SK-N-SH (cell line): ENCODE measurements around the gene TEX12. TPM values are rescaled to one million over a fixed set of nuclear protein-coding genes. Genes with fewer than 3 reads are reported as not detected.

Source experiments
- CTCF ChIA-PET: fragments of 300-600, 350-600 bp; formaldehyde crosslinking; extraction: SDS; loops from one replicate; lab custom pipeline; 2021; lab: Yijun Ruan, JAX
- POLR2A ChIA-PET: fragments of 350-600 bp; sonication (Branson Sonifier 250); formaldehyde crosslinking; extraction: SDS; loops from one replicate; lab custom pipeline; 2020; ENCODE audit warnings: antibody characterized with exemption, inconsistent platforms; lab: Yijun Ruan, JAX
- DNase-seq: peaks from one replicate; pipeline ENCODE4 v3.0.0; 2012
- H2AFZ ChIP-seq: fragments of 200-600 bp; sonication (generic); 2 replicates; pipeline ENCODE4 v1.8.1; 2016; ENCODE audit warnings: antibody characterized with exemption, mild to moderate bottlenecking, low read depth
- H3F3A ChIP-seq: fragments of 200-600 bp; sonication (generic); replicated peaks from 2 replicates; pipeline ENCODE3; 2016; ENCODE audit warnings: antibody characterized with exemption, mild to moderate bottlenecking; ENCODE audit not compliant: insufficient read depth
- H3K27ac ChIP-seq, 2 experiments: fragments of 200-500 bp in 1 of 2; fragments of 200-600 bp in 1 of 2; sonication (Bioruptor generic) in 1 of 2; sonication (generic), shearing (Covaris generic) in 1 of 2; 2 replicates each; pipeline versions ENCODE4 v1.5.1 to v1.6.1; 2014 to 2016; ENCODE audit warnings: low read depth in 2 of 2, inconsistent platforms in 1 of 2, low read length in 1 of 2, mild to moderate bottlenecking in 1 of 2, mixed read lengths in 1 of 2
- H3K27me3 ChIP-seq: fragments of 200-600 bp; sonication (generic), shearing (Covaris generic); 2 replicates; pipeline ENCODE4 v1.6.1; 2016; ENCODE audit warnings: mixed run types; ENCODE audit not compliant: insufficient read depth
- H3K36me3 ChIP-seq, 2 experiments: fragments of 200-500 bp in 1 of 2; fragments of 200-600 bp in 1 of 2; sonication (Bioruptor generic) in 1 of 2; sonication (generic) in 1 of 2; replicated peaks in 1 of 2; 2 replicates each; pipeline versions ENCODE3 to v1.5.1; 2014 to 2016; ENCODE audit warnings: low read length in 1 of 2, mild to moderate bottlenecking in 1 of 2; ENCODE audit not compliant: insufficient read depth in 2 of 2, control insufficient read depth in 1 of 2
- H3K4me1 ChIP-seq, 2 experiments: fragments of 200-500 bp in 1 of 2; fragments of 200-600 bp in 1 of 2; sonication (Bioruptor generic) in 1 of 2; sonication (generic), shearing (Covaris generic) in 1 of 2; 2 replicates each; pipeline versions ENCODE4 v1.5.1 to v1.6.1; 2014 to 2016; ENCODE audit warnings: low read depth in 1 of 2, low read length in 1 of 2, mixed run types in 1 of 2; ENCODE audit not compliant: insufficient read depth in 2 of 2, control insufficient read depth in 1 of 2
- H3K4me2 ChIP-seq: fragments of 200-600 bp; sonication (generic), shearing (Covaris generic); 2 replicates; pipeline ENCODE4 v1.6.1; 2017; ENCODE audit warnings: mixed run types
- H3K4me3 ChIP-seq, 2 experiments: fragments of 200-500 bp in 1 of 2; fragments of 200-600 bp in 1 of 2; sonication (Bioruptor generic) in 1 of 2; sonication (generic), shearing (Covaris generic) in 1 of 2; 2 replicates each; pipeline versions ENCODE4 v1.5.1 to v1.8.1; 2014 to 2016; ENCODE audit warnings: low read depth in 2 of 2, inconsistent platforms in 1 of 2, low read length in 1 of 2, mild to moderate bottlenecking in 1 of 2, mixed read lengths in 1 of 2, moderate library complexity in 1 of 2
- H3K79me2 ChIP-seq: fragments of 200-600 bp; sonication (generic); 2 replicates; pipeline ENCODE4 v1.8.1; 2017; ENCODE audit warnings: mild to moderate bottlenecking; ENCODE audit not compliant: insufficient read depth
- H3K9ac ChIP-seq: fragments of 200-600 bp; sonication (generic); 2 replicates; pipeline ENCODE4 v1.6.1; 2017; ENCODE audit warnings: mixed run types
- H3K9me2 ChIP-seq: fragments of 200-600 bp; sonication (generic); 2 replicates; pipeline ENCODE4 v1.6.1; 2017; ENCODE audit warnings: mixed run types
- H3K9me3 ChIP-seq: fragments of 200-600 bp; sonication (generic); 2 replicates; pipeline ENCODE4 v1.6.1; 2017; ENCODE audit warnings: mixed run types, mild to moderate bottlenecking, moderate library complexity
- H4K20me1 ChIP-seq: fragments of 200-600 bp; sonication (generic); 2 replicates; pipeline ENCODE4 v1.6.1; 2017; ENCODE audit warnings: mild to moderate bottlenecking, mixed run types; ENCODE audit not compliant: insufficient read depth
- EP300 ChIP-seq, 2 experiments: IDR thresholded peaks; 2 replicates each; pipeline versions ENCODE4 v1.4.0 to v1.6.1; 2012; ENCODE audit warnings: borderline replicate concordance in 1 of 2, low read depth in 1 of 2, low read length in 1 of 2
- EZH2phosphoT487 ChIP-seq: fragments of 200-600 bp; sonication (generic); IDR thresholded peaks from 2 replicates; pipeline ENCODE4 v1.6.1; 2017; ENCODE audit warnings: low read depth, mixed run types, mild to moderate bottlenecking, antibody characterized with exemption, moderate library complexity, borderline replicate concordance
- FOXJ3 ChIP-seq: sonication (generic); formaldehyde crosslinking; IDR thresholded peaks from 2 replicates; pipeline ENCODE4 v1.5.1; 2020; ENCODE audit warnings: mild to moderate bottlenecking, missing genetic modification reagents
- FOXM1 ChIP-seq: IDR thresholded peaks from 2 replicates; pipeline ENCODE4 v1.4.0; 2012; ENCODE audit warnings: low read depth, mild to moderate bottlenecking
- MAX ChIP-seq: IDR thresholded peaks from 2 replicates; pipeline ENCODE4 v1.4.0; 2012; ENCODE audit warnings: low read depth
- MXI1 ChIP-seq: IDR thresholded peaks from 2 replicates; pipeline ENCODE4 v1.6.1; 2012; ENCODE audit warnings: mild to moderate bottlenecking, low read depth, low read length, improper control_type of control experiment
- NFIC ChIP-seq: IDR thresholded peaks from 2 replicates; pipeline ENCODE4 v1.4.0; 2012; ENCODE audit warnings: borderline replicate concordance
- POLR2AphosphoS5 ChIP-seq: IDR thresholded peaks from 2 replicates; pipeline ENCODE4 v1.6.1; 2012; ENCODE audit warnings: low read depth, low read length
- RCOR1 ChIP-seq: fragments of 150-350 bp; IDR thresholded peaks from 2 replicates; pipeline ENCODE4 v1.6.1; 2017; ENCODE audit warnings: antibody characterized with exemption, low read length
- RXRA ChIP-seq: IDR thresholded peaks from 2 replicates; pipeline ENCODE4 v1.4.0; 2012; ENCODE audit warnings: low read depth, mild to moderate bottlenecking, borderline replicate concordance
- SIN3A ChIP-seq: IDR thresholded peaks from 2 replicates; pipeline ENCODE4 v1.6.1; 2012; ENCODE audit warnings: low read depth, mild to moderate bottlenecking, low read length, moderate library complexity, borderline replicate concordance
- TAF1 ChIP-seq: IDR thresholded peaks from 2 replicates; pipeline ENCODE4 v1.6.1; 2012; ENCODE audit warnings: low read depth, mild to moderate bottlenecking, low read length, moderate library complexity, borderline replicate concordance
- TCF12 ChIP-seq: IDR thresholded peaks from 2 replicates; pipeline ENCODE4 v1.4.0; 2012
- TEAD4 ChIP-seq: IDR thresholded peaks from 2 replicates; pipeline ENCODE4 v1.4.0; 2012; ENCODE audit warnings: mild to moderate bottlenecking, borderline replicate concordance; ENCODE audit not compliant: insufficient read depth
- USF1 ChIP-seq: IDR thresholded peaks from 2 replicates; pipeline ENCODE4 v1.4.0; 2012; ENCODE audit warnings: low read depth, borderline replicate concordance
- USF2 ChIP-seq: fragments of 150-350 bp; IDR thresholded peaks from 2 replicates; pipeline ENCODE4 v1.6.1; 2017; ENCODE audit warnings: antibody characterized with exemption, low read length, low read depth, borderline replicate concordance
- YY1 ChIP-seq: IDR thresholded peaks from 2 replicates; pipeline ENCODE4 v1.4.0; 2012; ENCODE audit warnings: low read depth, mild to moderate bottlenecking
- WGBS: methylation state at CpG from one replicate; pipeline ENCODE4 v1.1.6; 2017; ENCODE audit warnings: low lambda C conversion rate; 5-methylcytosine and 5-hydroxymethylcytosine counted together
- polyA plus RNA-seq, 3 experiments: library from polyadenylated mRNA; depleted of rRNA; stranded (reverse); fragments of >200 nt; gene quantifications; 2 replicates each; pipeline ENCODE4 v1.2.3, GENCODE V29; 2012

Gene TEX12
- polyA plus RNA-seq, 1 of the 3 experiments (the other 2 are of a cell fraction), result not detected

- H3K4me2 ChIP-seq, result no peak overlapping the region
- TF ChIP-seq POLR2AphosphoS5 (no peak), FOXJ3 (CRISPR knock-in tag) (no peak), RXRA (no peak), YY1 (no peak), MXI1 (no peak), TEAD4 (no peak), EZH2phosphoT487 (no peak), TAF1 (no peak), MAX (no peak)
- no peak overlapping the region for H3K9ac ChIP-seq
- H2AFZ ChIP-seq, result no peak overlapping the region
- no peaks in the 10 kb centered on the region for H4K20me1 ChIP-seq
- H3K9me3 ChIP-seq, result no peaks in the 10 kb centered on the region
- POLR2A ChIA-PET, result no interaction called here
- no peaks in the 10 kb centered on the region for H3F3A ChIP-seq
- DNase-seq, result no peak
- CTCF ChIA-PET, result interaction anchor here (4.2 kb wide), 1 partner anchor 8 kb away, joined by 11 read pairs; no protein-coding TSS in a partner anchor
- no peak overlapping the region for H3K27ac ChIP-seq
- H3K4me1 ChIP-seq, result no peaks in the 10 kb centered on the region
- no peak overlapping the region for H3K4me3 ChIP-seq
- WGBS, result 40% methylated on average over 1 of the region's 1 CpG
- H3K9me2 ChIP-seq, result no peaks in the 10 kb centered on the region
- H3K36me3 ChIP-seq, result no peaks in the 10 kb centered on the region
- no peaks in the 10 kb centered on the region for H3K79me2 ChIP-seq
- no peaks in the 10 kb centered on the region for H3K27me3 ChIP-seq
Measured at GRCh38 chr11:112210890-112211289, 43.7 kb downstream of the TEX12 start.

GRCh38 chr11:112211536-112211935, 44.4 kb downstream of the TEX12 start:
- Histone ChIP-seq H3K27me3 (no peaks in the 10 kb centered on the region), H3K4me3 (no peak overlapping the region), H3K4me1 (no peaks in the 10 kb centered on the region; a peak in 1 of 4 replicates), H3K79me2 (no peaks in the 10 kb centered on the region), H3K36me3 (no peaks in the 10 kb centered on the region), H2AFZ (no peak overlapping the region), H3K9me3 (no peaks in the 10 kb centered on the region)
- CTCF ChIA-PET, result interaction anchor here (0.8 to 2.1 kb wide), 2 partner anchors 36 to 68 kb away, joined by 4 to 10 read pairs; partner anchors contain the start of gene BCO2
- POLR2A ChIA-PET, result no interaction called here
- TF ChIP-seq MAX (no peak), EZH2phosphoT487 (no peak), RCOR1 (no peak), USF2 (no peak), SIN3A (no peak), EP300 (IDR thresholded peaks at IDR 0.05; ENCODE audit: borderline replicate concordance in 1 of 2, low read depth in 1 of 2, low read length in 1 of 2) (no peak), TCF12 (no peak), FOXM1 (no peak), MXI1 (no peak), USF1 (no peak), NFIC (no peak)
- TF ChIP-seq, all 33 proteins: peak for 0
- H3K9ac ChIP-seq, result no peak overlapping the region
- H3K27ac ChIP-seq, result no peak overlapping the region
- no peaks in the 10 kb centered on the region for H4K20me1 ChIP-seq
- DNase-seq, result no peak
- WGBS, result 55% methylated on average over 2 of the region's 2 CpGs
- no peaks in the 10 kb centered on the region for H3F3A ChIP-seq
- H3K4me2 ChIP-seq, result no peak overlapping the region
- no peaks in the 10 kb centered on the region for H3K9me2 ChIP-seq
